Heart left ventricle (tissue), 16 donors: ENCODE data around the gene STARD3NL. TPM values are rescaled to one million over a fixed set of nuclear protein-coding genes. Genes with fewer than 3 reads are reported as not detected.

Experiments used
- ATAC-seq, 4 donors: fragments of 200-7000 bp; cut with Tn5 transposase; one replicate each; pipeline ENCODE4 v1.9.1; 2020 to 2022; ENCODE audit warnings: moderate library complexity in 4 of 4, mild to moderate bottlenecking in 3 of 4, moderate number of reproducible peaks in 1 of 4
- DNase-seq, 5 donors: peaks; one replicate each; pipeline ENCODE4 v3.0.0-alpha.2; 2020
- H3K27ac ChIP-seq, 12 donors: fragments of 200-600 bp; sonication (generic) in 4 of 12; one replicate each; pipeline versions ENCODE4 v1.5.0 to v1.8.0; 2016 to 2022; ENCODE audit warnings: mild to moderate bottlenecking in 2 of 12
- H3K27me3 ChIP-seq, 9 donors: fragments of 200-600 bp; sonication (generic) in 2 of 9; one replicate each; pipeline versions ENCODE4 v1.5.1 to v1.8.0; 2016 to 2022; ENCODE audit warnings: mild to moderate bottlenecking in 3 of 9
- H3K36me3 ChIP-seq, 9 donors: fragments of 200-600 bp; sonication (generic) in 2 of 9; one replicate each; pipeline versions ENCODE4 v1.5.0 to v1.8.0; 2018 to 2022; ENCODE audit warnings: mild to moderate bottlenecking in 2 of 9
- H3K4me1 ChIP-seq, 12 donors: fragments of 200-600 bp; sonication (generic) in 4 of 12; one replicate each; pipeline versions ENCODE4 v1.5.0 to v1.8.0; 2016 to 2022; ENCODE audit warnings: mild to moderate bottlenecking in 3 of 12
- H3K4me3 ChIP-seq, 12 donors: fragments of 200-600 bp; sonication (generic) in 4 of 12; one replicate each; pipeline versions ENCODE4 v1.5.0 to v1.8.0; 2017 to 2022; ENCODE audit warnings: mild to moderate bottlenecking in 9 of 12, moderate library complexity in 4 of 12
- H3K9me3 ChIP-seq, 12 donors: fragments of 200-600 bp; sonication (generic) in 4 of 12; one replicate each; pipeline versions ENCODE4 v1.5.0 to v1.8.0; 2016 to 2022; ENCODE audit warnings: mild to moderate bottlenecking in 1 of 12
- POLR2A ChIP-seq, 2 donors: fragments of 450-650 bp; IDR thresholded peaks; one replicate each; pipeline ENCODE4 v1.6.1; 2017; ENCODE audit warnings: antibody characterized with exemption in 2 of 2, mild to moderate bottlenecking in 2 of 2, moderate library complexity in 2 of 2
- WGBS, 4 donors: extraction: QIAGEN DNeasy Blood & Tissue Kit in 2 of 4; methylation state at CpG; one replicate each; pipeline versions ENCODE4 v1.1.5 to v1.1.7; 2013 to 2018; 5-methylcytosine and 5-hydroxymethylcytosine counted together
- intact Hi-C, 10 donors: fragments of 100-400 bp; cut with DNase I; formaldehyde crosslinking; loops; one replicate each; pipeline versions ENCODE4 v1.11.1 to v1.14.2; 2022
- polyA plus RNA-seq, 2 donors: library from polyadenylated mRNA; stranded (reverse); fragments of 200-250 nt; gene quantifications; one replicate each; pipeline ENCODE4 v1.2.3, GENCODE V29; 2013
- total RNA-seq, 9 donors: library from RNA; depleted of rRNA in 2 of 9; stranded (reverse); fragments of >200 nt in 2 of 9; fragmentation: NEBNext Ultra II Directional in 3 of 9; extraction: Animal tissue kit (Norgen Biotek cat#: 25700) in 3 of 9; gene quantifications; one replicate each; pipeline versions ENCODE4 v1.1.0 to v1.2.4, GENCODE V29; 2016 to 2023
- TF ChIP-seq, protein P1 (sequence below), 12 donors: fragments of 200-600 bp; sonication (generic) in 4 of 12; IDR thresholded peaks; one replicate each; pipeline versions ENCODE4 v1.5.0 to v1.8.0; 2018 to 2022; ENCODE audit warnings: antibody characterized with exemption in 12 of 12, mild to moderate bottlenecking in 5 of 12
- donor health status: ischemic (EF 13 %, LVEDD 7.1; RV severe dilation, severe dysfunction).
- donor health status: healthy with polysubstance abuse.
- donor health status: DM: no; HTN: yes; CAD: no.
- donor health status: DM: no; HTN: no; CAD: no.
- donor health status: ischemic (EF 25% LVEDD 6.9; RV normal size, moderate dysfunction).
- donor health status: ischemic (EF 25% LVEDD 5.7; RV mildly dilated, moderate dysfunction).
- donor health status: healthy.
- donor health status: DM: yes; HTN: yes; CAD: no.
- donor health status: ischemic (EF 35%, LVEDD 5.7; RV mildly dilated, moderate dysfunction).
- donor health status: nonischemic (EF 11% LVEDD 7.7; RV severe dilation, severe dysfunction).
- donor health status: DM: yes; HTN: yes; CAD: no.
- donor health status: PGD.
- donor health status: ischemic (EF 29% LVEDD 5.4; RV normal size, mild dysfunction).
- donor health status: nonischemic (EF 23%, LVEDD 6.1; RV moderate dilation, normal function).

The STARD3NL gene
- total and polyA plus RNA-seq, 11 donors: 10.3 to 37.6 (median 23.8) TPM

DNA sequence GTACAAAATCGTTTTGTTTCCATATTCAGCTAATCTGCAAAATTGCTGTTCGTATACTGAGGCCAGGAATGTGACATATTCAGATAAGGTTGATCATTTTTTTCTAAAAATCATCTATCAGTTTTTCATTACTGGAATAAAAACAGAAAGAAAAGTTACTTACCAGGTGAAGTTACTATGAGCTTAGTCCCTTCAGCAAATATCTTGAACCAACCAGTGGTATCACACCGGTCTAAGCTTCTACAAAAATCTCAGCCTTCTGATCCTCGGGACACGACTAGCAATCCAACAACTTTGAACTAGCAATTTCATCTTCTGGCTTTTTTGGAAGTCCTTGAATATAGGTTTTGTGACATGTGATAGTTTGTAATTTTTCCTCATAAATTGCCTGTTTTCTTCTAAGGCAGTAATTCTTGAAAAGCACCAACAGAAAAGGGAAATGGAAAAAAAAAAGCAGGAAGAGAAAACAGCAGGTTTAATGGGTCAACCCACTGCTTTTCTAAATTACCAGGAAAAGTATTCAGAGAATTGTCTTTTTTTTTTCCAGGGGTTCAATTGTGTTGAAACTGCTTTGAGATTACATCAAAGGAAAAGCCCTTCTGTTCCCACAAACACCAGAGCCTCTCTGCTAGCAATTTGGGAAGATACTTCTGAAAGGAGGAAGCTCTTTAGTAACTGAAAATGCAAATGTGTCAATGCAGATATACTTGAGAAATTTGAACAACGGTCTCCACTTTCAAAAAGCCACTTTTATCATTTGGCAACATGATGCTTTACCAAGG is 98.2 kb downstream of the STARD3NL start:
- intact Hi-C loops: no loop called here
- no peak for TF ChIP-seq POLR2A (IDR thresholded peaks at IDR 0.05)
- TF ChIP-seq, protein P1, sequence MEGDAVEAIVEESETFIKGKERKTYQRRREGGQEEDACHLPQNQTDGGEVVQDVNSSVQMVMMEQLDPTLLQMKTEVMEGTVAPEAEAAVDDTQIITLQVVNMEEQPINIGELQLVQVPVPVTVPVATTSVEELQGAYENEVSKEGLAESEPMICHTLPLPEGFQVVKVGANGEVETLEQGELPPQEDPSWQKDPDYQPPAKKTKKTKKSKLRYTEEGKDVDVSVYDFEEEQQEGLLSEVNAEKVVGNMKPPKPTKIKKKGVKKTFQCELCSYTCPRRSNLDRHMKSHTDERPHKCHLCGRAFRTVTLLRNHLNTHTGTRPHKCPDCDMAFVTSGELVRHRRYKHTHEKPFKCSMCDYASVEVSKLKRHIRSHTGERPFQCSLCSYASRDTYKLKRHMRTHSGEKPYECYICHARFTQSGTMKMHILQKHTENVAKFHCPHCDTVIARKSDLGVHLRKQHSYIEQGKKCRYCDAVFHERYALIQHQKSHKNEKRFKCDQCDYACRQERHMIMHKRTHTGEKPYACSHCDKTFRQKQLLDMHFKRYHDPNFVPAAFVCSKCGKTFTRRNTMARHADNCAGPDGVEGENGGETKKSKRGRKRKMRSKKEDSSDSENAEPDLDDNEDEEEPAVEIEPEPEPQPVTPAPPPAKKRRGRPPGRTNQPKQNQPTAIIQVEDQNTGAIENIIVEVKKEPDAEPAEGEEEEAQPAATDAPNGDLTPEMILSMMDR (IDR thresholded peaks at IDR 0.05): no peak
- DNase-seq (no peak), ATAC-seq (no peak)
- no peaks in the 10 kb centered on the region for H3K4me1 ChIP-seq
- WGBS, 4 donors: 67 to 74% (median 70%) methylated on average over 6 of the region's 6 CpGs
- no peak overlapping the region for H3K4me3 ChIP-seq
- peak overlapping the region in 1 of 12 donors; percentile 46 for H3K27ac ChIP-seq
- no peaks in the 10 kb centered on the region for H3K9me3 ChIP-seq
- H3K27me3 ChIP-seq: no peaks in the 10 kb centered on the region
- no peaks in the 10 kb centered on the region for H3K36me3 ChIP-seq

GRCh38 chr7:38280000-38280399 is 102.0 kb downstream of the STARD3NL start:
- intact Hi-C loops: no loop called here
- H3K4me1 ChIP-seq: peaks cover 0 to 13% (median 0%) of the 10 kb centered on the region in 12 donors
- no peaks in the 10 kb centered on the region for H3K27me3 ChIP-seq
- 33 to 93% (median 79%) methylated on average over 1 of the region's 1 CpG for WGBS, 4 donors
- ATAC-seq (no peak), DNase-seq (no peak)
- TF ChIP-seq POLR2A (IDR thresholded peaks at IDR 0.05): no peak
- TF ChIP-seq, protein P1 (IDR thresholded peaks at IDR 0.05): no peak
- no peaks in the 10 kb centered on the region for H3K9me3 ChIP-seq
- no peak overlapping the region for H3K4me3 ChIP-seq
- no peak overlapping the region for H3K27ac ChIP-seq
- no peaks in the 10 kb centered on the region for H3K36me3 ChIP-seq
